ENCODE measurements around the gene QKI.

Gene QKI

GRCh38 chr6:163600781-163601180 is 186.3 kb downstream of the QKI start:
- TF ChIP-seq CTCF (IDR thresholded peaks at IDR 0.05; ENCODE audit: low read depth, low read length), result no peak
- no peak overlapping the region for H3K4me3 ChIP-seq (replicated peaks in 1 of 2; ENCODE audit: low read depth in 2 of 2, low read length in 2 of 2)
- no peak for DNase-seq (ENCODE audit: low read depth in 2 of 2)

- no peak overlapping the region for H3K4me3 ChIP-seq (replicated peaks in 1 of 2; ENCODE audit: low read depth in 2 of 2, low read length in 2 of 2)
- DNase-seq (ENCODE audit: low read depth in 2 of 2), result no peak
- TF ChIP-seq CTCF (IDR thresholded peaks at IDR 0.05; ENCODE audit: low read depth, low read length), result no peak
These were observed 188.3 kb downstream of the QKI start for GRCh38 chr6:163602851-163603250.

GRCh38 chr6:163603395-163603794 is 188.9 kb downstream of the QKI start:
- no peak for TF ChIP-seq CTCF (IDR thresholded peaks at IDR 0.05; ENCODE audit: low read depth, low read length)
- DNase-seq (ENCODE audit: low read depth in 2 of 2), result no peak
- no peak overlapping the region for H3K4me3 ChIP-seq (replicated peaks in 1 of 2; ENCODE audit: low read depth in 2 of 2, low read length in 2 of 2)

- no peak overlapping the region for H3K4me3 ChIP-seq (replicated peaks in 1 of 2; ENCODE audit: low read depth in 2 of 2, low read length in 2 of 2)
- DNase-seq (ENCODE audit: low read depth in 2 of 2), result no peak
- no peak for TF ChIP-seq CTCF (IDR thresholded peaks at IDR 0.05; ENCODE audit: low read depth, low read length)
These were observed 191.0 kb downstream of the QKI start for GRCh38 chr6:163605385-163606097.

- no peak for TF ChIP-seq CTCF (IDR thresholded peaks at IDR 0.05; ENCODE audit: low read depth, low read length)
- H3K4me3 ChIP-seq (replicated peaks in 1 of 2; ENCODE audit: low read depth in 2 of 2, low read length in 2 of 2), result no peak overlapping the region
- DNase-seq (ENCODE audit: low read depth in 2 of 2), result no peak
These were observed 193.3 kb downstream of the QKI start for GRCh38 chr6:163607792-163608191.

- TF ChIP-seq CTCF (IDR thresholded peaks at IDR 0.05; ENCODE audit: low read depth, low read length), result no peak
- no peak for DNase-seq (ENCODE audit: low read depth in 2 of 2)
These were observed 193.7 kb downstream of the QKI start for GRCh38 chr6:163608204-163608644.

GRCh38 chr6:163612200-163612599 is 197.7 kb downstream of the QKI start:
- no peak for DNase-seq (ENCODE audit: low read depth in 2 of 2)
- TF ChIP-seq CTCF (IDR thresholded peaks at IDR 0.05; ENCODE audit: low read depth, low read length), result no peak
- no peak overlapping the region for H3K4me3 ChIP-seq (replicated peaks in 1 of 2; ENCODE audit: low read depth in 2 of 2, low read length in 2 of 2)

More at GRCh38 chr6:163608204-163608644, 193.7 kb downstream of the QKI start:
- H3K4me3 ChIP-seq (replicated peaks in 1 of 2; ENCODE audit: low read depth in 2 of 2, low read length in 2 of 2), result no peak overlapping the region

Data from cardiac fibroblast (primary cell).